ENCODE data around the gene GSTO1.

Gene GSTO1

DNA sequence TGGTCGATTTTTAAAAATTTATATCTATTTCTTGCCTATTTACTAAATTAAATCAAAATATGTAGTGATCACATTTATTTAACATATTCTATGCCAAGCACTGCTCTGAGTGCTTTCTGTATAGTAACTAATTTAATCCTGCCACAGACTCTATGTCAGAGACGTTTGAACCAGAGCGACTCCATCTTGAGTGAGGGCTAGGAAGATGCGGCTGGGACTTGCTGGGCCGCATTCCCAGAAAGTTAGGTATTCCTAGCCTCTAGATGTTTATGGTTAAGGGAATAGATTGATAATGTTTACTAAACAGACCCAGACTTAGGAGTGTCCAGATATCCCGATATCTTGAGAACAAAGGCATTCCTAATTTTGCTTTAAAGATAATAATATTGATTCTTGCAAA lies 3.2 kb upstream of the GSTO1 start:
- DNase-seq: no peak

DNA sequence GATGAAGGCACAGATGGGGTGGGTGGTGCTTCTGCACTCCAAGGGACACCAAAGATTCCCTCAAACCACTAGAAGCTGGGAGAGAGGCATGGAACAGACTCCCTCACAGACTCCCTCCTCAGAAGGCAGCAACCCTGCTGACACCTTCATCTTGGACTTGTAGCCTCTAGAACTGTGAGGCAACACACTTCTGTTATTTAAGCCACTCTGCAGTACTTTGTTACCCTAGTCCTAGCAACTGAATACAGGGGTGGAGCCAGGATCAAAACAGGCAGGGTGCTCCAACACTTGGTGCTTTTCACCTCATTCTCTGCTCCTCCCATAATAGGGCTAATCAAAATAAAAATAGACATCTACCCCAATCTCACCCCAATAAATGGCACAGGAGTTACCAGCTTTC lies 2.3 kb upstream of the GSTO1 start:
- DNase-seq: no peak

DNA sequence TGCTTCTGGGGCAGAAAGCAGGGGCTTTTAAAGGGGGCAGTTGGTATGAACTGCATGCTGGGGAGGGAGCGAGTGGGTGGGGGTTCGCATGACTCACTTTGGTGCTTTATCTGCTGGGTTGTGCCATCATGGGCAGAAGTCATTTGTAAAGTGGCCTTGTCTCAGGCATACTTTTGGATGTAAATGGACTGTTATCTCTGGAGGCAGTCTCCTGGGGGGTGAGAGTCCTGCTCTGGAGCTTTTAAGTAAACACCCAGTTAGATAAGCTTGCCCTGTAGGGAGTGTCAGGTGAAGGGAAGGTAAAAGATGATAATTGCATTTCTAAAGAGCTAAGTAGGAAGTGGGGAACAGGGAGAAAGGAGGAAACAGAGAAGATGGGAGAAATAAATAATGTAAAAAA lies 1.6 kb upstream of the GSTO1 start:
- DNase-seq: no peak

DNA sequence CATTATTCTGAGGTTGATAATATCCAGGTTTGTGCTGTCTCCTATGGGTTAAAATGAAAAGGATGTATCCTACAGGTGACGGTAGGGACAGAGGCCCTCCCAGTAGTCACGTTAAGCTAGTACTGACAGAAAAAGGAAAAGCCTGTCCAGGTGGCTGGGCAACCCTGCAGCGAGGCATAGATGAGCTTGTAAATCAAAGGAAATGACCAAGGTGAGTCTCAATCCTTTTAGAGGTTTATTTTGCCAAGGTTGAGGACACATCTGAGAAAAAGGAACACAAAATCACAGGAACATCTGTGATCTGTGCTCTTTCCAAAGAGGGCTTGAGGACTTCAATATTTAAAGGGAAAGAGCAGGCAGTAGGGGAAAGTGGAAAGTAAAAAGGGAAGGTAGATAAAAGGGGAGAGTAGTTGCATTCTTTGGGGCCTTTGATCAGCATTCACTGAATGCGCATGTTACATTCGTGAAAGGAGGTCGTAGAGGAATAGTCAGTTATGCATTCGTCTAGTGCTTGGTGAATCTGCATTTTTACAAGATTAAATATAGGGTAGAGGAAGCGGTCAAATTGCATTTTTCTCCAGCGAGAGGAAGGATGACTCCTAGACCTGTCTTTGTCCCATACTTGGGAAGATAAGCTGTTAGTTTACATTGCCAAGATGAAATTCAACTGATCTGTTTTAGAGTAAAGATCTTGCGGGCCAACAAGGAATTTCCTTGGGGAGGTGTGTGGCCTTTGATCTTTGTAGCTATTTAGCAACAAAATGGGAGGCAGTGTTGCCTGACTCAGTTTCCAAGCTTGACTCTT lies 884 bp upstream of the GSTO1 start:
- DNase-seq: no peak

DNA sequence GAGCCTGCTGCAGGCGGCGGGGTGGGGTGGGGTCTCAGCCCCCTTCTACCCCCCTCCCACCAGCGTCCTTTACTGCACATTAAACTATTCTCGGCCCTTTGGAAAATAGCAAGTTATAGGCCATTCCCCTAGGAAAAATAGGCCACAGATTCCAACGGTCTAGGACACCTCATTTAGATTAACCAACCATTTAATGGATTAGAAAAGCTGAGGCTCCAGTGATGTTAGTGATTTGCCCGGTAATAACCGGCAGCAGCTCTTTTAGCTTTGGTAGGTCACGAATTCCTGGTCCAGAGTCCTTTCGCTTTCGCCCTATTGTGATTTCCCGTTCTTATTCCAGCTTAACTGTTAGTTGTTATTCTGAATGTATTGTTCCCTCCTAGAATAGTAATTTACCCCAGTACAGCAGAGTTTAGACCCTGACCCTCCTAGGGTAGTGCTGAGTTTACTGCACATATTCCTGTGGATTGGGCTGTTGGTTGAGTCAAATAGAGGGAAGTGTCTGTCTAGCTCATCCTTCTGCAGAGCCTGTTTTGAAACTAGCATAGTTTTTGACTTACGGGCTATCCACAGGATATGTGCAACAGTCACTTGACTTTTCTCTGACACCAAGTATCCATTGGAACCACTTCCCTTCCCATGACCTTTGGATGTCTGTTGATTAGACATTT lies 754 bp downstream of the GSTO1 start:
- DNase-seq: no peak

DNA sequence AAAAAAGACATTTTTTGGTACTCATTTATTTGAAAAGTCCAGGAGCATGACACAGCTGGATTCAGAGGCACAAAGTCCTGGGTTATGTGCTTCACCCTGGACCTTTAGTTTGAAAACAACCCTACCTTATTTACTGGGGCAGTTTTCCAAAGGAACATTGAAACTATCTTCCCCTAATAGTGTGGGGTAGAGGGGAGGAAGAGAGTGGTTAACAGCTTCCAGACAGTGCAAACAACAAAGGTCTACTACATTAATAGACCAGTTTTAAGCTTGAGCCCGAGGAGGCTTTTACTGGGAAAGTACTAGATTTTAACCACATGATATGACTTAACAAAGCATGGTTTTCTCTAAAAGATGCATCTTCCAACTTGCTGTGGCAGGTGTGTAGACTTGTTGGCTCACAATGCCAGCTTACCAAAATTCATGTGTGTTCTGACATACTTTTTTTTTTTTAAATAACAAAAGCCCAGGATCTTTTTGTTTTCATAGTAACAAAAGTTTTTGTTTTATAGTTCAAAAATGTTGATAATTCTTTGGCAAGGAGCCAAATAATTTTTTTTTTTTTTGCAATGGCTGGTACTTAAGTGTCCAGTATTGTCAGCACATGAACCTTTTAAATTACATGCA lies 1.8 kb downstream of the GSTO1 start:
- no peak for DNase-seq

DNA sequence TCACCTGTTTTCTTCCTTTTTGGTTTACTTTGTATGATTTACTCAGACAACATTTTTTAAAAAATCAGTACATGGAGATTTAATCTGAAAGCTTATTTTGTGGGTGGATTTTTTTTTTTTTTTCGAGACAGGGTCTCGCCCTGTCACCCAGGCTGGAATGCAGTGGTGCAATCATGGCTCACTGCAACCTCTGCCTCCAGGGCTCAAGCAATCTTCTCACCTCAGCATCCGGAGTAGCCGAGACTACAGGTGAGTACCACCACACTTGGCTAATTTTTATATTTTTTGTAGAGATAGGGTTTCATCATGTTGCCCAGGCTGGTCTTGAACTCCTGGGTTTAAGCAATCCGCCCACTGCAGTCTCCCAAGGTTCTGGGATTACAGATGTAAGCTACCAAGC lies 2.5 kb downstream of the GSTO1 start:
- DNase-seq: no peak

DNA sequence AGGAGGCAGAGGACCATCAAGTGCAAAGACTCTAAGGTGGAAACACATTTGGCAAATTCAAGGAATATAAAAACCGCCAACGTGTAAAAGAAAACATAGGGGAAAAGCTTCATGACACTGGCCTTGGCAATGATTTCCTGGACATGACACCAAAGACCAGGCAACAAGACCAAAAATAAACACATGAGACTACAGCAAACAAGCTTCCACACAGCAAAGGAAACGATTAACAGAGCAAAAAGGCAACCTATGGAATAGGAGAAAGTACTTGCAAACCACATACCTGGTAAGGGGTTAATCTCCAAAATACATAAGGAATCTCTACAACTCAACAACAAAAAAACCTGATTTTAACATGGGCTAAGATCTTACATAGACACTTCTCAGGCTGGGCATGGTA lies 3.5 kb downstream of the GSTO1 start:
- no peak for DNase-seq

DNA sequence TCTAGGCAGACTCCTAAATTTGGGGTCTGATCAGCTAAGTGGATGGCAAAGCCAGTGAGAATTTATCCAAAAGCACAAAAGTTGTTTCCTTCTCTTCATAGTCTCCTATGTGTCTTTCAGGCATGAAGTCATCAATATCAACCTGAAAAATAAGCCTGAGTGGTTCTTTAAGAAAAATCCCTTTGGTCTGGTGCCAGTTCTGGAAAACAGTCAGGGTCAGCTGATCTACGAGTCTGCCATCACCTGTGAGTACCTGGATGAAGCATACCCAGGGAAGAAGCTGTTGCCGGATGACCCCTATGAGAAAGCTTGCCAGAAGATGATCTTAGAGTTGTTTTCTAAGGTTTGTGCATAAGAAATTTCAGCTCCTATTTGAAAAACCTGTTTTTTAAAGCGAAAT lies 4.8 kb downstream of the GSTO1 start:
- no peak for DNase-seq

DNA sequence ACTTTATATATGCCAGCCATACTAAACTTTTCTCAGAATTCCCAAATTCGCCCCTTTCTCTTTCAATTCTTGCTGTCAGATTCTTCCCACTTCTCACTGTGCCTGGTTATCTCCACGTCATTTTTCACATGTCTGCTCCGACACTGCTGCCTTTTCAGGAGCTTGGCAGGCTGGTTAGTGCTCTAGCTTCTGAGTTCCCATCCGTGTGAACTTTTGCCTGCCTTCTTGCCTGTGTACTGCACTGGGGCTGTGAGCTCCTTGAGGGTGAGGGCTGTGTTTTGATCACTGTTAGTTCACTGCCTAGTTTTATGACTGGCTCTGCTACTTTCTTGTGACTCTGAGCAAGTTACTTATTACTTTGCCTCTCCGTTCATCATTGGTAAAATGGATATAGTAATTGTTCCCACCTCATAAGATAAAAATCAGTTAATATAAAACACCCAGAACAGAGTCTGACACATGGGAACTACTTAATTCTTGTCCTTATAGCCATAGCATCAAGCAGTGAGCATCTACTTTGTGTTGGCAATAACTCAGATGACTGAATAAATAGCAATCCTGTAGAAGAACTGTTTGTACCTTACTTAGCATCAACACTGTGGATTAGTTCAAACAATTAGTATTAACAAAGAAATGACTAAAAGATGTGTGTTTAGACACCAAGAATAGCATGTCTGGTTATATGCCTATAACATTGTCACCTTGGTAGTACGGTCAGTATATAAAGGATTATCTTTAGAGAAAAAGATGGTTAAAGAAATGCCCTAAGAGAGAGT lies 5.5 kb downstream of the GSTO1 start:
- no peak for DNase-seq

DNA sequence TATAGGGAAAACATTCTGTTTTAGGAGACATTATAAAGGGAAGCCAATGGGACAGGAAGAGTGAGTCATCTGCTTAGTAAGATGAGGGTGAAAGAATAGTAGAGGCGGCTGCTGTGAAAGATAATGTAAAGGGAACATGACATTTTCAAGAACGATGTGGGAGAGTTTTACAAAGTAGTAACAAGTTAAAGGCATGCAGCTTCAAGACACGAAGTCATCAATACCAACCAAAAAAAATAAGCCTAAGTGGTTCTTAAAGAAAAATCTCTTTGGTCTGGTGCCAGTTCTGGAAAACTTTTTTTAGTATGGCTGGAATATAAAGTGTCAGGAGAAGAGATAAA lies 6.1 kb downstream of the GSTO1 start:
- DNase-seq: no peak

DNA sequence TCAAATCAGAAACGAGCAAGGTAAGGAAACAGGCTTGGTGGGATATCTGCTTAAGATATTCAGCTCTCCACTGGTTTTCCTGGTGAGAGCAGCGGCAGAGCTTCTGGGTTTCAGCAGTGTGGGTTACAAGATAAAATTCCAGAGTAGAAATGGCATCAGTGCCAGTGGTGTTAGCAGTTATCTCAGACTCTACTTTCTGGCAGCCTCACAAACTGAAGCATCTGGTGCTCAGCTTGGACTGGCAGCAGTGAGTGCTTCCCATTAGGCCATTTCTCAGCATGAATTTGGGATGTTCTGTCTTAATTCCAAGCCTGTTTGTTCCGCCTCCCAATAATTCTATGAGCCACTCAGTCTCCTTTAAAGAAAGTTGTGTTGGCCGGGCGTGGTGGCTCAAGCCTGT lies 7.4 kb downstream of the GSTO1 start:
- DNase-seq: no peak

DNA sequence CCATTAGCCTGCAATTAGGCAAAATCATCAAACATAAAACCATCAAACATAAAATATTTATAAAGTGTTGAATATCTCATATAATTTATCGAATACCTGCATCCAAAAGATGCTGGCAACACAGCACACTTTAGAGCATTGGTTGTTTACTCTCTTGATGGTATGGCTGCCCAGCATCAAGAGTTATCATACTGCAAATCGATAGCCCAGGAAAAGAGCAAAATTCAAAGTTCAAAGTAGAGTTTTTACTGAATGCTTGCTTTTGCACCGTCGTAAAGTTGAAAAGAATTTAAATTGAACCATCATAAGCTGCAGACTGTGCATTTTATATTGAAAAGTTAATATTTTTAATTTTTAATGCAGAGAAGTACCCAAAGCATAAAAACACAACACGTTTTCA lies 10.1 kb downstream of the GSTO1 start:
- no peak for DNase-seq

DNA sequence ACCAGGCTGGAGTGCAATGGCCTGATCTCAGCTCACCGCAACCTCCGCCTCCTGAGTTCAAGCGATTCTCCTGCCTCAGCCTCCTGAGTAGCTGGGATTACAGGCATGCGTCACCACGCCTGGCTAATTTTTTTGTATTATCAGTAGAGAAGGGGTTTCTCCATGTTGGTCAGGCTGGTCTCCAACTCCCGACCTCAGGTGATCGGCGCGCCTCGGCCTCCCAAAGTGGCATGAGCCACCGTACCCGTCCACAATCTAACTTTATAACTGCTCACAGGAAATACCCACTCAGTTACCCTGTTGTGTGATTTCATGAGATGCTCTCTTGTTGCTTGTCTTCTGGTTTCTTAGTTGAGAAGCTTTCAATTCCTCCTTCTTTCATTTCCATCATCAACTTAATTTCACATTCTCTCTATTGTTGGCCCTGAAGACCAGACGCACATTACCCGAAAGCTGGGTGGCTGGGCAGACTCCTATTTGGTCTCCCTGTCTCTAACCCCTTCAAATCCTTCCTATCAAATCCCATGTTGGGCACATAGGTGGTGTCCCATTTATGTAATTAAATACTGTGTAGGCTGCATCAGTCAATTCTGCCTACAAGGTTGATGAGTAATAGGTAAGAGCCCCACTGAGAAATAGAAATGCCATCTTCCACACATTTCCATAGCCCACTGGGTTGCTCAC lies 13.2 kb downstream of the GSTO1 start:
- DNase-seq: no peak

DNA sequence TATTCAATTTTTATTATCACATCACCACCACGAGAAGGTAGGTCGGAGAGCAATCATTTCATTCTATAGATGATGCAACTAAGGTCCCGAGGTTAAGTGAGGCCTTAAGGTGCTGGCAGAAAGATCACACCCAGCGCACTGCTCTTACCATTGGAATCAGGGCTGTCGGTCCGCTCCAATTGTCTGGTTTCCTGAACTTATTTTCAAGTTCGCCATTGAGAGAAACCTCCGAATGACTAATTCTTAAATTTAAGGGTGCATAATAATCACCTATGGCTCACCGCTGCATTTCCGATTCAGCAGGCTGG lies 13.7 kb downstream of the GSTO1 start:
- no peak for DNase-seq

DNA sequence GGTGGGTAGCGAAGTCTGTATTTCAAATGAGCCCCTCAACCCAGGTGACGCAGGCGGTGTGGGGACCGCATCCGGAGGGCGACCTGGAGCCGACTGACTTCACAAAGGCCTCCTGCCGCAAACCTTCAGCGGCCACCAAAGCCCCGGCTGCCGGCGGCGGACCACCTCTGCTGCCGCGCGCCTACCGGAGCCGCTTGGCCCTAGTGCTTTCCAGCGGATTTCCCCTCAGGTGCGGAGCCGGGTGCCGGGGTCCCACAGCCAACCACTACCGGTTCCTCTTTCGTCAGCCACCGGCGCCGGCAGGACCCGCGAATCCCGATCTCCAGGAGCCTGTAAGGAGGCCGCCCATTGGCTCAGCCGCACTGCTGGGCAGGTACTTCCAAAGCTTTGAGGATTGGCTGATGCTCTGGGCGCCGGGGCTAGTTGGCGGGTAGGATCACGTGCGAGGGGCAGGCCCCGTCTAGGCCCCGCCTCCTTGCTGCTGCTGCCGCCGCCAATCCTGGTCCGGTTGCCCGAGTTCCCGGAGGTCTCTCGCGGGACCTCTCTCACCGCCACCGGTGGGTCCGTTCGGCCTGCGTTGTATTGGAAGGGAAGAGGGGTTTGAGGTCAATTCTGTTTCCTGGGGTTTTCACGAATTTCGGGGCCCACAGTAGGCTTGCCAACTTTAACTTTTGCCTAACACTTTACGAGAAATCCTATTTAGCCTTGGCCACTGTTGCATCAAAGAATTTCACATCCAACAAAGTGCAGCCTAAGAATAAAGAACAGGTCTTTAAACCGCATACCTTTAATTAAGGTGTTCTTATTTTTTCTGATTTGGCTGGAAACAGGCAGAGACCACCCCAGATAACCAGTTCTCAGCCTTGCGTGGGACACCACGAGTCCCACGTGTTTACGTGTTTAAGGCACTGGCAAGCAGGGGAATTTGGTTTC lies 14.3 kb downstream of the GSTO1 start, which contains the start of gene GSTO2:
GSTO2 (plus strand) TSS at position 472 of the 933 bp plus-strand sequence. CDS start 5,732 bp downstream, outside the sequence.
- peak; percentile 91 for DNase-seq

DNA sequence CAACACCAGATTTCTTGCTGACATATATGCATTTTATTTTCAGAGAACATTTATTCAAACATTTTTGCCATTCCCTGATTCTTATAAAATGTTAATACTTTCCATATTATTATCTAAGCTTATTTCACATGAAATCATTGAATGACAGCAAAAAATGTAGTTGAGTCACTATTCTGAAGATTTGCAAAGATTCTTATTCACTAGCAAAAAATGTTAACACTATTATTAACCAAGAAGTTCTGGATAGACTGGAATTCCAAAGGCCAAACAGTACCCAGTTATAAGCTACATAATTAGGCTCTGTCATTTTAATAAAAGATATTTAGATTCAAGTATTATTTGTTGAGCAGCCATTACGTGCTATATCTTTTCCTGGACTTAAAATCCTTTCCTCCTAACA lies 18.6 kb downstream of the GSTO1 start:
- no peak for DNase-seq

DNA sequence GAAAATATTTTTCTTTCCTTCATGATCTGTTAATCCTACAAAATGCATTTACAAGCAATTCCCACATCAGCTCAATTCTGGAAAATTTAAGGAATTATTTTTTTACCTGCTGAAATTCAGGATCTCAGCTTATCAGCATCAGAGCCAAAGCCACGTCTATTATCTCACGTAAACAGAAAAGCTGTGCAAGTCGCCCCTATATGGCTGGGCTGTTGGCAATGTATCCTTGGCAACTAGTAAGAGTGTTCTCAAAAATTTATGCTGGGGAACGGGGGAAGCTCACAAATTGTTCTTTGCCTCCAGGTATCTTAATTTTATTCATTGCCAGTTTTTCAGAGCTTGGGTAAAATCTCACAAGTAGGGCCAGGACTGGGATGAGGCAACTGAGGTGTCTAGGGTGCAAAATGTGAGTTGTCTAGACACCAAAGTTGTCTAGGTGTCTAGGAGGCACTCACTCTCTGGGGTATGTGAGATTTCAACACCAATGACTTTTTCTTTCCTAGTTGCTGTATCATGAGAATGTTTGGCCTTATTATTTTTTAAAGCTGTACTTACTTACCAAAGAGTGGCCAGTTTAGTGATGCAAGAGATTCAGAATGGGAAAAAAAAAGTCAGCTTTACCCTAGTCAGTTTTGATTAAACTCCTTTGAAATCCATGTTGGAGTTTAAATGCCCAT lies 19.3 kb downstream of the GSTO1 start:
- no peak for DNase-seq

DNA sequence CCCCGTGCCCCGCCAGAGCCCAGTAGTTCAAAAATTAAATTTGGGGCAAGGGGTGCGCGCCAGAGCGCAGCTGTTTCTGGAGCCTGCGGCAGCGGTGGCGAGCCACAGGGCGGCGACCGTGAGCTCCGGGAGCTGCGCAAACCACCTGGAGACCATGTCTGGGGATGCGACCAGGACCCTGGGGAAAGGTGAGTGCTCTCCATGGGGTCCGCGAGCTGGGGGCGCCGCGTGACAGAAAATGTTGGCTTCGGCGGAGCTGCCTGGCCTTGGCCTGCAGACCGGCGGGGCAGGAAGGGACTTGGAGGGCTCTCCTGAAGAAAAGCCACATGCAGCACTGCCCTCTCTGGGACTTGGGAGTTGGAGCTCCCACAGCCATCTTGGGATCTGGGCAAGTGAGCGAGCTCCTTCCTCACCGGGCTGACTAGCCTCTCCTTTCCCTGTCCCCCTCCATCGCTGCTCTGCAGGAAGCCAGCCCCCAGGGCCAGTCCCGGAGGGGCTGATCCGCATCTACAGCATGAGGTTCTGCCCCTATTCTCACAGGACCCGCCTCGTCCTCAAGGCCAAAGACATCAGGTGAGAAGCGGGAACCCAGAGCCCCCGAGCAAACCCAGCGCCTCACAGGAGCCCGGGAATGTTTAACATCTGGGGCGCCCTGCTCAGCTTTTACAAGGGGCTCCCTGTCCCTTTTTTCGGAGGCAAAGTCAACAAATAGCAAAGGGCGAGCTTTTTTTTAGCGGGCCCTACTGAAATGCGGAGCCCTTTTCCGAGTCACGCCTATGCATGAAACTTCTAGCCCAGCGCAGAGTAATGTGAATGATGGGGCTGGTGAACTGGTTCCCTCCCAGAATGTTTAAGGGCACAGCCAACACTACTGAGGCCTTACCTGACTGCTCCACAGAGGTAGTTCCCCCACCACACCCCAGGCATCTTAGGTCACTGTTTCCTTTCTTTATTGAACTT lies 20.4 kb downstream of the GSTO1 start:
- peak; percentile 30 for DNase-seq

DNA sequence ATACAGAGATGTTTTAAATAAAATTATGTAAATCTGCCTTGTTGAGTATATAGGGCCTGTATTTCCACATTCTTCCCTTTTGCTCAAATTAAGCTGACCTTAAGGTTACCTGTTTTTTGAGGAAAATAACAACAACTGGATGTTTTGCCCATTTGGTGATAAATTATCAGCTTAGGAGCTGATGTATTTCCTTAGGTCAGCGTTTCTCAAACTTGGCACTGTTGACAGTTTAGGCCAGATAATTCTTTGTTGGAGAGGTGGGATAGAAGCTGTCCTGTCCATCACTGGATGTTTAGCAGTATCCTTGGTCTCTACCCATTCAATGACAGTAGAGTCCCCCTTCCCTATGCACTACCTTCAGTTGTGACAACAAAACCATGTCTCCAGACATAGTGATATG lies 21.5 kb downstream of the GSTO1 start:
- no peak for DNase-seq

Data from activated T-cell treated with anti-CD3 and anti-CD28 coated beads for 4 hours (primary cell).